Measurements from ENCODE around the gene NKX2-8.

DNA sequence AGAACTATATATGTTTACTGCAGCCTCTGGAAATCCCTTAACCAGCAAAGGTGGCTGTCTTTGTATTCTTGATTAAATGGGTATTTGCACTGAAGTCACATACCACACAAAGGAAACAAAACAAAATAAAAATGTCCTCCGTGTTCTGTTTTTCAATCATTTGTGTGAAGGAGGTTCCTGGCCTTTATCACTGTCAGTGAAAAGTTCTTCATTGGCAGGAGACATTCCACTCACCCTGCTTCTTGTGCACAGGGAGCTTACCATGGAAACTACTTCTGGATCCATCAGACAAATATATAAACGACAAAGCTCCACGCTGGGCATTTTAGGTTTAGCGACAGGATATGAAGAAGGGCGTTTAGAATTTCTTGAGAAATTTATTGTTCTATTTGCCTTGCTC is 5.7 kb upstream of the NKX2-8 start:
- TF ChIP-seq TP53 (CRISPR knock-in tag; conservative IDR thresholded peaks at IDR 0.05), result no peak
- no peak for TF ChIP-seq CREM (IDR thresholded peaks at IDR 0.05)
- no peak for TF ChIP-seq CREM (CRISPR knock-in tag; IDR thresholded peaks at IDR 0.05)
- no peak for TF ChIP-seq FOXM1 (CRISPR knock-in tag; IDR thresholded peaks at IDR 0.05)
- TF ChIP-seq ARID2 (CRISPR knock-in tag; IDR thresholded peaks at IDR 0.05; ENCODE audit: borderline replicate concordance), result no peak
- no peak for TF ChIP-seq CTCF (CRISPR knock-in tag; IDR thresholded peaks at IDR 0.05)
- TF ChIP-seq BCLAF1 (IDR thresholded peaks at IDR 0.05), result no peak
